ENCODE results near the gene PXN.
"Not testable (repeated sequence)": the region's sequence is repeated elsewhere in the genome, so short reads cannot be mapped to it uniquely, and the experiment has no call there.

Gene PXN

GRCh38 chr12:120262852-120263747 is 2.4 kb downstream of the PXN start:
- DNase-seq (ENCODE audit: low spot score): no peak

GRCh38 chr12:120261951-120262851 is 3.3 kb downstream of the PXN start:
- no peak for DNase-seq (ENCODE audit: low spot score)

- DNase-seq (ENCODE audit: low spot score): no peak
These were observed 4.9 kb downstream of the PXN start for GRCh38 chr12:120260607-120261006.

GRCh38 chr12:120259418-120260202 is 5.9 kb downstream of the PXN start:
- no peak for DNase-seq (ENCODE audit: low spot score)

GRCh38 chr12:120258323-120258896 is 7.1 kb downstream of the PXN start:
- DNase-seq (ENCODE audit: low spot score): no peak

GRCh38 chr12:120257041-120257821 is 8.3 kb downstream of the PXN start:
- DNase-seq (ENCODE audit: low spot score): peak; percentile 91

GRCh38 chr12:120254809-120255208 is 10.7 kb downstream of the PXN start:
- DNase-seq (ENCODE audit: low spot score): no peak

GRCh38 chr12:120253313-120253712 is 12.2 kb downstream of the PXN start:
- DNase-seq (ENCODE audit: low spot score): not testable (repeated sequence)

- DNase-seq (ENCODE audit: low spot score): no peak
These were observed 13.2 kb downstream of the PXN start for GRCh38 chr12:120252071-120252906.

- not testable (repeated sequence) for DNase-seq (ENCODE audit: low spot score)
These were observed 14.0 kb downstream of the PXN start for GRCh38 chr12:120251364-120252070.

- DNase-seq (ENCODE audit: low spot score): no peak
These were observed 15.4 kb downstream of the PXN start for GRCh38 chr12:120249875-120250795.

GRCh38 chr12:120249266-120249874 is 16.2 kb downstream of the PXN start:
- DNase-seq (ENCODE audit: low spot score): no peak

- no peak for DNase-seq (ENCODE audit: low spot score)
These were observed 17.9 kb downstream of the PXN start for GRCh38 chr12:120247621-120248030.

GRCh38 chr12:120247183-120247582 is 18.3 kb downstream of the PXN start:
- no peak for DNase-seq (ENCODE audit: low spot score)

GRCh38 chr12:120246705-120247104 is 18.8 kb downstream of the PXN start:
- not testable (repeated sequence) for DNase-seq (ENCODE audit: low spot score)

GRCh38 chr12:120242971-120243699 is 22.4 kb downstream of the PXN start:
- DNase-seq (ENCODE audit: low spot score): no peak

- no peak for DNase-seq (ENCODE audit: low spot score)
These were observed 23.2 kb downstream of the PXN start for GRCh38 chr12:120242275-120242799.

All from kidney capillary endothelial cell (primary cell).